Naive B cell (primary cell): ENCODE results near the gene THPO. TPM values are rescaled to one million over a fixed set of nuclear protein-coding genes. Genes with fewer than 3 reads are reported as not detected.
A peak's percentile ranks its signal among the peaks of the same experiment; 100 is the strongest.

ENCODE experiments used
- ATAC-seq, 2 donors: fragments of 150-1000 bp; cut with Tn5 transposase; 2 replicates each; pipeline ENCODE4 v1.10.0; 2021; ENCODE audit warnings: low read depth in 2 of 2, mild to moderate bottlenecking in 2 of 2, moderate library complexity in 2 of 2
- DNase-seq: peaks from one replicate; pipeline ENCODE4 v3.0.0; 2022
- H3K27ac Mint-ChIP-seq, 6 donors: one replicate each; pipeline ENCODE4 v1.8.0; 2020 to 2022; ENCODE audit warnings: mild to moderate bottlenecking in 6 of 6, mixed read lengths in 6 of 6, moderate library complexity in 5 of 6, inconsistent platforms in 2 of 6
- H3K27me3 Mint-ChIP-seq, 3 donors: one replicate each; pipeline ENCODE4 v1.8.0; 2021 to 2022; ENCODE audit warnings: mixed read lengths in 3 of 3, mild to moderate bottlenecking in 1 of 3
- H3K36me3 Mint-ChIP-seq, 2 donors: one replicate each; pipeline ENCODE4 v1.8.0; 2020 to 2022; ENCODE audit warnings: mixed read lengths in 2 of 2, inconsistent platforms in 1 of 2, mild to moderate bottlenecking in 1 of 2
- H3K4me1 Mint-ChIP-seq, 3 donors: one replicate each; pipeline ENCODE4 v1.8.0; 2020 to 2022; ENCODE audit warnings: mixed read lengths in 3 of 3, inconsistent platforms in 1 of 3, mild to moderate bottlenecking in 1 of 3, moderate library complexity in 1 of 3
- H3K4me3 Mint-ChIP-seq, 8 donors: one replicate each; pipeline ENCODE4 v1.8.0; 2020 to 2022; ENCODE audit warnings: mild to moderate bottlenecking in 8 of 8, mixed read lengths in 8 of 8, moderate library complexity in 8 of 8, inconsistent platforms in 2 of 8
- H3K9me3 Mint-ChIP-seq, 7 donors: one replicate each; pipeline ENCODE4 v1.8.0; 2020 to 2022; ENCODE audit warnings: mixed read lengths in 7 of 7, mild to moderate bottlenecking in 5 of 7, inconsistent platforms in 2 of 7, moderate library complexity in 1 of 7
- polyA plus RNA-seq, 6 donors: library from polyadenylated mRNA; unstranded; fragments of 300-500 nt; fragmentation: Illumina TruSeq; gene quantifications; one replicate each; pipeline ENCODE4 v1.2.3, GENCODE V29; 2021; ENCODE audit warnings: low read depth in 6 of 6

Gene THPO
- polyA plus RNA-seq, 6 donors from 2014 or later, result not detected

DNA sequence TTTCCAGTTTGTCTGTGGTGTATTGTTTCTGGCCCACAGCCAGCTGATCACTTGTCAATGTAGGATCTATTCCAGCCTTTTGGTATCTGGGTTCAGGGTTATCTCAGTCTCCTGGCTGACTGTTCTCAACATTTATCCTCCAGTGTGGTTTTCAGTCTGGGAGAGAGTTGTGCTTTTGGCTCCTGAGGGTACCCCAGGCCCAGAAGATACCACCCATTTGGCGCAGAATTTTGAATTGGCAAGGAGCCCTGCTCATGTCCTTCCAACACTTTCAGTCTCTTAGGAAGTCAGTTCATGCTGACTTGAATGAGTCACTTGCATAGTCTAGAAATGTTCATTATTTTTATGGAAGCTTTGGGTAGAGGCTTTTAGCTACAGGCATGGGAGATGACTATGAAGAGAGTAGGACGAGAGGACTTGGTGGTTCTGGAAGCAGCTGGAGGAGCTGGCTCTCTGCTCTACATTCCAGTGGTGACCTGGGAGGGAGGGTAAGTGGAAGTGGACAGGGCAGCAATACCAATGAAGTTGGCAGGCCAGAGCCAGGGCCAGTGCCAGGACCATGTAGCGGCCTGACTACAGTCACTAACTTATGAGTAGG is 9.3 kb downstream of the THPO start:
- H3K4me1 Mint-ChIP-seq, result peaks cover 10 to 20% (median 16%) of the 10 kb centered on the region in 3 donors
- H3K9me3 Mint-ChIP-seq, result no peaks in the 10 kb centered on the region
- no peak overlapping the region for H3K4me3 Mint-ChIP-seq
- no peaks in the 10 kb centered on the region for H3K27me3 Mint-ChIP-seq
- no peak for DNase-seq
- H3K36me3 Mint-ChIP-seq, result peaks cover 0 to 10% of the 10 kb centered on the region in 2 donors
- no peak for ATAC-seq
- H3K27ac Mint-ChIP-seq, result peak overlapping the region in 2 of 6 donors; percentile 17 to 44

DNA sequence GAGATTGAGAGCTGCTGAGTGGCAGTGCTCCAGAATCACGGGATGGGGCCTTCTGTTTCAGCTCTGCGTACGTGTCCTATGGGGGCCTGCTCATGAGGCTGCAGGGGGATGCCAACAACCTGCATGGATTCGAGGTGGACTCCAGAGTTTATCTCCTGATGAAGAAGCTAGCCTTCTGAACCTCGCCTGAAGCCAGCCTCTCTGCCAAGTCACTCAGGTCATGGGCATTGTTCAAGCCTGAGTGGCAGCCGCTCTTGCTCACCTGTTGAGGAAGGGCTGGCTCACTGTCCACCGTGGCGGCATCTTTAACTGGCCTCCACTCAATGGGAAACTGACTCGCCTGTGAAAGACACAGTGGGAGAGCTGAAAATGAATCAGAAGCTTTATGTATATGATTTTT is 9.9 kb downstream of the THPO start:
- Mint-ChIP-seq H3K36me3 (peaks cover 0 to 10% of the 10 kb centered on the region in 2 donors), H3K4me3 (no peak overlapping the region), H3K4me1 (peaks cover 16 to 24% (median 21%) of the 10 kb centered on the region in 3 donors), H3K9me3 (no peaks in the 10 kb centered on the region), H3K27me3 (no peaks in the 10 kb centered on the region), H3K27ac (peak overlapping the region in 1 of 6 donors; percentile 39)
- DNase-seq, result no peak
- ATAC-seq, result no peak

DNA sequence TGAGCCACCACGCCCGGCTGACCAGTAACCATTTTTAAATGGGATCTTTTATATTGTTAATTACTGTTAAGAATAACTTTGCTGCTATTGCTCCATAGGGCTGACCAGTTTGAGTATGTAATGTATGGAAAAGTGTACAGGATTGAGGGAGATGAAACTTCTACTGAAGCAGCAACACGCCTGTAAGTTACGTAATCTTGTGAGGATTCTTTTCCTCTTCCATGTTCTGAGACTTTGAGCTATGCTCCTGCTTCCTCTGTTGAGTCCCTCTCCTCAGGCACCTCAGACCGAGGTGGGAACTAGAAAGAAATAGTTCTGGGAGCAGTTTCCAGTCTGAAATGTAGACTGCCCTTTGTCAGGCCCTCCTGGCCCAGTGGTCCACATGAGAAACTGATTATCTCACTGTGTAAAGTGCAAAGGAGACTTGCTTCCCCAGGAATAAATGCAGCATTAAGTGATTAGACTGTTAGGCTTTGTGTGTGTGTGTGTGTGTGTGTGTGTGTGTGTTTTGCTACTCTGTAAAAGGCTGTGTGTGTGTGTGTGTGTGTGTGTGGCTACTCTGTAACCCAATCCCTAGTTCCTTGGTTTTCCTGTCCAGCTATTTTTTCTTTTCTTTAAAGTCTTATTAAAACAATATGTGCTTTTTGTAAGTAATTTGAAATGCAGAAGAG is 11.3 kb downstream of the THPO start:
- H3K4me3 Mint-ChIP-seq, result peak overlapping the region in 1 of 8 donors; percentile 36
- peaks cover 23 to 26% (median 24%) of the 10 kb centered on the region in 3 donors for H3K4me1 Mint-ChIP-seq
- ATAC-seq (no peak), DNase-seq (no peak)
- H3K27ac Mint-ChIP-seq, result no peak overlapping the region
- H3K36me3 Mint-ChIP-seq, result peaks cover 0 to 10% of the 10 kb centered on the region in 2 donors
- no peaks in the 10 kb centered on the region for H3K27me3 Mint-ChIP-seq
- no peaks in the 10 kb centered on the region for H3K9me3 Mint-ChIP-seq

DNA sequence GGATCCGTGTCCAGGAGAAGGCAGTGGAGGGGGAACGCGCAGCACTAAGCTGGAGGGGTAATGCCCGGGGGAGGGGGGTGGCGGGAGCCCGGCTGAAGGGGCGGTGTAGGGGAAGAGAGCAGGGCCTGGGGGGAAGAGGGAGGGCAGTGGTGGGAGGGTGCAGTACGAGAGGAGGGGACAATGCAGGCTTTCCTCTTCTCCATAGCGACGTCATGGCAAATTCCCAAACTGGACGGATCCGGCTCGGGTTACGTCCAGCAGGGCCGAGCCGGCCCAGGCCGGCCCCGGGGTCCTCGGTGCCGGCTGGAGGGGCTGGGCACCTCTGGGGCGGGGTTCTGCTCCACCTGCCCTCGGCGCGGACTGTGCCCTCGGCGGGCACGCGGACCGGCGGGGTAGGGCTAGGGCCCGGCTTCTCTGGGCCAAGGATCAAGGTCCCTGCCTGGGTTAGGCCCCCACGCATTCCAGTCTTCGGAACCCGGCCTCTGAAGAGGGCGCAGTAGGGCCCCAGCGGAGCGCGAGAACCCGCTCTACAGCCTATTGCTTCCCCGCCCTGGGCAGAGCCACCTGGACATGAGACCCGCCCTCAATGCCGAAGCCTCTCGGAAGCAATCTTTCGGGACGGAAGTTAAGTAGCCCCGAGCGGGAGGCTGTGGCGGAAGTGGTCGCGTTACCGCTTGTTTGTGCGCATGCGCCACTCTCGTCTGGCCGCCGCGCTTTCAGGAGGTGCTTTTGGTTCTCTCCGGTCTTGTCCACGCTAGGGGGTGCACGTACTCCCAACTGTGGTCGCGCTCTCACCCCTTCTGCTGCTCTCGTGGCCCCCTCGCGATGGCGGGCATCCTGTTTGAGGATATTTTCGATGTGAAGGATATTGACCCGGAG is 15.1 kb downstream of the THPO start:
- H3K4me1 Mint-ChIP-seq, result peaks cover 28 to 33% (median 32%) of the 10 kb centered on the region in 3 donors
- peak overlapping the region; percentile 87 to 99 (median 96) for H3K4me3 Mint-ChIP-seq
- peaks cover 0 to 4% of the 10 kb centered on the region in 2 donors for H3K36me3 Mint-ChIP-seq
- peaks cover 0 to 11% (median 5%) of the 10 kb centered on the region in 3 donors for H3K27me3 Mint-ChIP-seq
- H3K9me3 Mint-ChIP-seq, result no peaks in the 10 kb centered on the region
- ATAC-seq (peak; percentile 87 to 90), DNase-seq (peak; percentile 96)
- H3K27ac Mint-ChIP-seq, result peak overlapping the region; percentile 89 to 98 (median 96)

DNA sequence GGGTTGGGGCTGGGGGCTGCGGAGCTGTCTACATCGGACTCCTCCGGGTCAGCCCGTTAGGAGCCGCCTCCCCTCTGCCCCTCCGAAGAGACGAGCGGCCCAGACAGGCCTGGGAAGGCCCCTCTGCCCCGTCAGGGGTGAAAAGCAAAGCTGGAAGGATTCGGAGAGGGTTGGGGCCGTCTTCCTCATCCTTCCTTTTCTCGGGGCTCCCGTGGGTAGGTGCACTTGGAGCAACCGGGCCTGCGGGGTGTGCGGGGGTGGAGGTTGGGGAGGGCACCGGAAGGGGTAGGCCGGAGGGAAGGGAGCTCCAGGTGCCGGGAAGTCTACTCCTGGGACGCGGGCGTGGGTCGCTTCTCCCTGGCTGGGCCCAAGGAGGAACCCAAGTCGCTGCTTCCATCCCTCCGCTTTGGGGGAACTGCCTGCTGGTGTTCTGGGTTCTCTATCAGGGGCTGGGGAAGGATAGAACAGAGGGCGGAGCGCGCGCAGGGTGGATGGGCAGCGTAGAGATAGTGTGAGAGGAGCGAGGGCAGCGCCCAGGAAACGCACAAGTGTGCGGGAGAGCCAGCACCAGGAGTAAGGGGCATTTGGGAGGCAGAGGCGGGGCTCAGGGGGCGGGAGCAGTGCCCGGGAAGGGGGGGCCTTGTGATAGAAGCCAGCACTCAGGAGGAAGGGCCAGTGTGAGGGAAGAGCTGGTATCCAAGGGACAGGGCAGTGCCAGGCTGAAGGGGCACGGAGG is 15.9 kb downstream of the THPO start:
- Mint-ChIP-seq H3K36me3 (no peaks in the 10 kb centered on the region), H3K27me3 (peaks cover 0 to 11% (median 5%) of the 10 kb centered on the region in 3 donors), H3K27ac (peak overlapping the region; percentile 67 to 93 (median 88)), H3K4me3 (peak overlapping the region; percentile 87 to 98 (median 96)), H3K4me1 (peaks cover 28 to 33% (median 32%) of the 10 kb centered on the region in 3 donors), H3K9me3 (no peaks in the 10 kb centered on the region)
- ATAC-seq (peak; percentile 2 to 6), DNase-seq (peak; percentile 38)

DNA sequence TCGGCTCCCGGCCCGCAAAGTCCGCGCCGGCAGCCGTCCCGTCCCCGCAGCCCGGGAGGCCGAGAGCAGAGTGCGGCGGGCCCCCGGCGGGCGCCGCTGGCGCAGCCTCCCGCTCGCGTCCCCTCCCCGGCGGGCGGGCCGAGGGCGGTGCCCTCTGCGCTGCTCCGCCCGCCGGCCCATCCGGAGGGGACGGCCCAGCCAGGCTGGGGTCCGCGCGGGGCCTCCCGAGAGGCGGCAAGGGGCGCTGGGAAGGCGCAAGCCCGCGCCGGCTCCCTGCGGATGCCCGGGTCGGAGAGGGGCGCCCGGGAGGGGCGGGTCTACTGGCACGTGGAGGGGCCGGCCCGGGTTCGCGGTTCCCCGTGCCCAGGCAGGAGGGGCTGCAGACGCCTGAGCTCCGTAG is 16.5 kb downstream of the THPO start, which contains the start of the genes CLCN2 and POLR2H:
Gene CLCN2, minus strand, starts transcription at position 74 of the 400 bp plus-strand sequence. CDS start 126 bp downstream, outside the sequence.
Gene POLR2H, plus strand, starts transcription at position 179 of the 400 bp plus-strand sequence. CDS start 1,783 bp downstream, outside the sequence.
- peak; percentile 6 to 9 for ATAC-seq
- H3K4me3 Mint-ChIP-seq, result peak within 1 kb of the TSS; percentile 87 to 98 (median 96)
- no peaks in the 10 kb centered on the region for H3K9me3 Mint-ChIP-seq
- H3K4me1 Mint-ChIP-seq, result peaks cover 28 to 33% (median 29%) of the 10 kb centered on the region in 3 donors
- H3K36me3 Mint-ChIP-seq, result no peaks in the 10 kb centered on the region
- H3K27ac Mint-ChIP-seq, result peak within 1 kb of the TSS; percentile 67 to 93 (median 88)
- H3K27me3 Mint-ChIP-seq, result peaks cover 0 to 11% (median 5%) of the 10 kb centered on the region in 3 donors
- DNase-seq, result peak; percentile 50

DNA sequence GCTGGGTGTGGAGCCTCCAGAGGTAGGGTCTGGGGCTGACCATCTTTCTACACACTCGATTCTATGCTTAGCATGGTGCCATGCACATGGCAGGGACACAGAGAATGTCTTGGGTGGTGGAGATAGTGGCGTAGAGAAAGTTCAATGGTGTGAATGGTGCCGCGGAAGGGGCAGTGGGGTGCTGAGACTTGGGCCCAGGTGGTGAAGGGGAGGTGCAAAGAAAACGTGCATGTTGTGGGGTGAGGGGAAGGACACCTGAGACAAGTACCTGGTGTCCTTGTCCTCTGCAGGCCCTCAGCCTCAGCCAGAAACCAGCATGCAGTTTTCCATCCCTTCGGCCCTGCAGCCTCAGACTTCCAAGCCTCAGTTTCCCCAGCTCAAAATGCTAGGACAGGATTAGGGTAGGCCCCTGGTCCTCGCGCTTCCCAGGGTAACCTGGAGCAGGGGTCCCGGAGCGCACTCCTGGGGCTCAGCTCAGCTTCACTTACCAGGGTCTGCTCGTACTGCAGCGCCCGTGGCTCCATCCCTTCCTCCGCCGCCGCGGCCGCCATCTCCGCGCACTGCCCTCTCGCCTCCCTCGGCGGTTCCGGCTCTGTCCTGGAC is 17.0 kb downstream of the THPO start:
- peak overlapping the region in 3 of 6 donors; percentile 34 to 80 (median 67) for H3K27ac Mint-ChIP-seq
- H3K4me3 Mint-ChIP-seq, result peak overlapping the region; percentile 74 to 94 (median 86)
- DNase-seq (no peak), ATAC-seq (no peak)
- peaks cover 26 to 33% (median 29%) of the 10 kb centered on the region in 3 donors for H3K4me1 Mint-ChIP-seq
- peaks cover 0 to 11% (median 5%) of the 10 kb centered on the region in 3 donors for H3K27me3 Mint-ChIP-seq
- H3K36me3 Mint-ChIP-seq, result no peaks in the 10 kb centered on the region
- no peaks in the 10 kb centered on the region for H3K9me3 Mint-ChIP-seq

DNA sequence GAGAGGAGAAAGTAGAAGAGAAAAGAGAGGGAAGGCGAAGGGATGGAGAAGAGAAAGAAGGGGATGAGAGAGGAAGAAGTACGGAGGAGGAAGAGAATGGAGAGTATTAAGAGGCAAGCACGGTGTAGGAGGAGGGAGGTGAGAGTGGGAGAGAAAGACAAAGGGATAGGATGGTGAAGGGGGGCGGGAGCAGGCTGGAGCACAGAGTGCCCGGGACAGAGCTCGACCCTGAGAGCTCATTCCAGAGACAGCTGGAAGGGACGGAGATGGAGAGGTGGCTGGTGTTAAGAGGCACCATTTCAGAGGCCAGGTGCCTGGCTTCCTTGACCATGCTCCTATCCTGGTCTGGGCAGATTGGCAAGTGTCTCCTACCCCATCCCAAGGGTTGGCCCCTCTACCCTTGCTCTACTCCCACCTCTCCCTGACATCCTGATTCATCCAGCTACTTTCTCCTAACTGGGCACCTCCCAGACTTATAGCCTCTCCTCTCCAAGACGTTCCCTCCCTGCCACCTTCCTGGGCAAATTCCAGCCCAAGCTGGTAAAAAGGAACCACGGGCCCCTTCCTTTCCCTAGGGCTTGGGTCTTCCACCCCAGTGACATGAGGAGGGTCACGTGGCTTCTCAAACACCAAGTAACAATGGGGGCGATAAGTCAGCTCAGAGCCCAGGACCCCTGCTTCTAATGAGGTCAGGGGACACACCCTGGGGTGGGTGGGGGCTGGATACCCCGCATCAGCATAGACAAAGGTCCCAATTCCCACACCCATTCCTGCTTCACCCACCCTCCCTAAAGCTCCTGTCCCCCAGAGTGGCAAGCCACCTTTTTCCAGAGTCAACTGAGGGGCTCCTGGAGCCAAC is 17.7 kb downstream of the THPO start:
- Mint-ChIP-seq H3K27ac (peak overlapping the region in 3 of 6 donors; percentile 7 to 67 (median 34)), H3K36me3 (no peaks in the 10 kb centered on the region), H3K4me1 (peaks cover 24 to 33% (median 29%) of the 10 kb centered on the region in 3 donors), H3K27me3 (peaks cover 0 to 11% (median 5%) of the 10 kb centered on the region in 3 donors), H3K9me3 (no peaks in the 10 kb centered on the region), H3K4me3 (peak overlapping the region; percentile 74 to 94 (median 86))
- DNase-seq (no peak), ATAC-seq (no peak)

DNA sequence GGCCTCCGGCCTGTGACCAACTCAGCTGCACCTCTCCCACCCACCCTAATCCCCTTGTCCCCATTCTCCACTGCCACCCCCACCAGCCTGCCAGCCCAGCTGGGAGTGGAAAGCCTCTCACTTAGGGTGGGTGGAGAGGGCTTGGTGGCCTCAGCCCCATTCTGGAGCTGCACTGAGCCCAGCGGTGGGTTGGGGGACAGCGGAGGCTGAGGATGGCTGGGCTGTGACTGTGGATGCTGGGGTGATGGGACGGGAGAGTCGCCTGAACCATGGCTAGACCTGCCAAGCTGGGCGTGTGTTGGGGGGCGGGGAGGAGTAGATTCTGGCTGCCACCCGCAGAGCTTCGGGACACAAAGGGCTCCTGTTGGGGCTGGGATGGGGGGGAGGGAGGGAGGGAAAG is 18.4 kb downstream of the THPO start:
- ATAC-seq, result no peak
- no peak overlapping the region for H3K27ac Mint-ChIP-seq
- peaks cover 17 to 30% (median 25%) of the 10 kb centered on the region in 3 donors for H3K4me1 Mint-ChIP-seq
- peak overlapping the region in 3 of 8 donors; percentile 56 to 94 (median 86) for H3K4me3 Mint-ChIP-seq
- no peak for DNase-seq
- H3K36me3 Mint-ChIP-seq, result no peaks in the 10 kb centered on the region
- peaks cover 0 to 11% (median 5%) of the 10 kb centered on the region in 3 donors for H3K27me3 Mint-ChIP-seq
- no peaks in the 10 kb centered on the region for H3K9me3 Mint-ChIP-seq

DNA sequence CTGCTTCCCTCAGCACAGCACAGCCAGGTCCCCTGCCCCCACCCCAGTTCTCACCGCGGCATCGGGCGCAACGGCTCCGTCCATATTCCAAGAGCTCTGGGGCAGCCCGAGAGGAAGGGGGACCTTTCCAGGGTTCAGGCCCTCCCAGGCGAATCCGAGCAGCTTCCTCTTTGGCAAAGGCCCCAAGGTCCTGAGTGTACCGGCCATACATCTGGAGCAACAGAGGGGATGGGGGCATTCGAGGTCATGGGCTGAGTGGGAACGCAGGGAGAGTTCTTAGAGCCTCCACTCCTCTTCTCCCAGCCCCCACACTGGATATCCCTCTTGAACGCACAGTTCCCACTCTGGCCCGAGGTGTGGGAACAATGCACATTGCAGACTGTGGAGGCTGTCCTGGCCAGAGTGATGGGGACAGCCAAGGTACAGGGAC is 19.1 kb downstream of the THPO start:
- Mint-ChIP-seq H3K36me3 (no peaks in the 10 kb centered on the region), H3K4me1 (peaks cover 13 to 25% (median 19%) of the 10 kb centered on the region in 3 donors), H3K27ac (no peak overlapping the region), H3K9me3 (no peaks in the 10 kb centered on the region), H3K27me3 (peaks cover 0 to 11% (median 5%) of the 10 kb centered on the region in 3 donors), H3K4me3 (peak overlapping the region in 1 of 8 donors; percentile 78)
- ATAC-seq (no peak), DNase-seq (no peak)

DNA sequence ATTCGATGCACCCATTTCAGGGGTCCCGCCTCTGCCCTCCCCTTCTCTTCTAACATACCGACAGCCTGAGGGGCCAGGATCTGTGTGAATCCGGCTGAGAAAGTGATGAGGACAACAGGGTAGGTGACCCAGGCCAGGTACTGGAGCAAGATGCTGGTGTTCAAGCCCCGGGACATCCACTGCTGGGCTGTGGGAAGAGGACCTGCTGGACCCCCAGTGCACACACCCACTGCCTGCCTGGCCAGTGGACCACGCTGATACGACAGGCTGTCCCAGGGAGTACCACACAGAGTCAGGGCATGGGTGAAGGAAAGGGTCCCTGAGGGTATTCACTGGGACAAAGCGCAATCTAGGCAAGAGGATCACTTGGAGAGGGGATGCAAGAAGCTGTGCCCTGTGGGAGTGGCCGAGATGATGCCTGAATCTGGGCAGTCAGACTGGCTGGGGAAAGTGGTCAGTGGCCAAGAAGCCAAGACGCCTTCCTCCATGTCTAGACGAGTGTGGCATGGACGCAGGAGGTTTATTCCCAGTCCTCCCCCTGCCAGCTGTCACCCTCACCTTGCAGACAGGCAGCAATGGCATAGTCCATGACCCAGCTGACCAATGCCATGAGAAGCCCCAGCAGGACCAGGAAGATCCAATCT is 19.8 kb downstream of the THPO start:
- no peaks in the 10 kb centered on the region for H3K36me3 Mint-ChIP-seq
- H3K9me3 Mint-ChIP-seq, result no peaks in the 10 kb centered on the region
- peaks cover 11 to 19% (median 12%) of the 10 kb centered on the region in 3 donors for H3K4me1 Mint-ChIP-seq
- H3K27me3 Mint-ChIP-seq, result peaks cover 0 to 11% (median 5%) of the 10 kb centered on the region in 3 donors
- ATAC-seq (no peak), DNase-seq (no peak)
- peak overlapping the region in 3 of 8 donors; percentile 15 to 78 (median 78) for H3K4me3 Mint-ChIP-seq
- no peak overlapping the region for H3K27ac Mint-ChIP-seq
